Smooth muscle cell (in vitro differentiated cells): ENCODE results near the gene TSHZ2. TPM values are rescaled to one million over a fixed set of nuclear protein-coding genes. Genes with fewer than 3 reads are reported as not detected.

ENCODE experiments used
- DNase-seq: peaks from one replicate; lab custom pipeline; 2025; ENCODE audit not compliant: unreplicated experiment; lab: John Stamatoyannopoulos, UW
- H2AFZ ChIP-seq: fragments of 200-600 bp; sonication (generic); 2 replicates; pipeline ENCODE4 v1.6.0; 2016; ENCODE audit warnings: antibody characterized with exemption, low read depth, mild to moderate bottlenecking
- H3F3A ChIP-seq: fragments of 200-600 bp; sonication (generic); 2 replicates; pipeline ENCODE4 v1.6.0; 2017; ENCODE audit warnings: antibody characterized with exemption, low read depth
- H3K27ac ChIP-seq: fragments of 200-600 bp; sonication (generic); 2 replicates; pipeline ENCODE4 v1.5.1; 2016; ENCODE audit warnings: low read depth, mild to moderate bottlenecking
- H3K27me3 ChIP-seq: fragments of 200-600 bp; sonication (generic); 2 replicates; pipeline ENCODE4 v1.6.1; 2016; ENCODE audit warnings: low read depth, mild to moderate bottlenecking
- H3K36me3 ChIP-seq: fragments of 200-600 bp; sonication (generic); 2 replicates; pipeline ENCODE4 v1.5.1; 2016; ENCODE audit warnings: low read depth
- H3K4me1 ChIP-seq: fragments of 200-600 bp; sonication (generic); 2 replicates; pipeline ENCODE4 v1.5.1; 2016; ENCODE audit warnings: low read depth
- H3K4me2 ChIP-seq: fragments of 200-600 bp; sonication (generic); 2 replicates; pipeline ENCODE4 v1.6.0; 2016; ENCODE audit warnings: mild to moderate bottlenecking
- H3K4me3 ChIP-seq: fragments of 200-600 bp; sonication (generic); 2 replicates; pipeline ENCODE4 v1.5.1; 2016; ENCODE audit warnings: mild to moderate bottlenecking
- H3K79me2 ChIP-seq: fragments of 200-600 bp; sonication (generic); 2 replicates; pipeline ENCODE4 v1.6.0; 2016; ENCODE audit warnings: low read depth, mild to moderate bottlenecking
- H3K9ac ChIP-seq: fragments of 200-600 bp; sonication (generic); 2 replicates; pipeline ENCODE4 v1.6.0; 2016; ENCODE audit warnings: low read depth
- H3K9me3 ChIP-seq: fragments of 200-600 bp; sonication (generic); replicated peaks from 2 replicates; pipeline ENCODE4 v1.5.1; 2016; ENCODE audit warnings: low read depth
- H4K20me1 ChIP-seq: fragments of 200-600 bp; sonication (generic); 2 replicates; pipeline ENCODE4 v1.6.0; 2016; ENCODE audit warnings: low read depth
- WGBS: methylation state at CpG from one replicate; pipeline ENCODE4 v1.1.7; 2016; ENCODE audit warnings: low lambda C conversion rate; 5-methylcytosine and 5-hydroxymethylcytosine counted together
- polyA plus RNA-seq: library from polyadenylated mRNA; unstranded; fragments of >200 nt; fragmentation: Nextera tagmentation; extraction: Ambion mirVana; gene quantifications from 2 replicates; pipeline ENCODE4 v1.2.1, GENCODE V29; 2016
- total RNA-seq: library from RNA; depleted of rRNA; stranded (reverse); fragments of >200 nt; gene quantifications from 2 replicates; pipeline ENCODE4 v1.2.3, GENCODE V29; 2014
- TF ChIP-seq, protein P1 (sequence below): fragments of 200-600 bp; sonication (generic); IDR thresholded peaks from 2 replicates; pipeline ENCODE4 v1.5.1; 2017; ENCODE audit warnings: borderline replicate concordance, mild to moderate bottlenecking, antibody characterized with exemption; ENCODE audit not compliant: insufficient read depth, poor library complexity, severe bottlenecking

Gene TSHZ2
- total and polyA plus RNA-seq, 2 experiments from 2014 or later = 4.8 to 6.6 TPM

GRCh38 chr20:53346335-53346648 lies 374.1 kb downstream of the TSHZ2 start:
- Histone ChIP-seq H3K4me2 (peak overlapping the region; percentile 25), H4K20me1 (no peaks in the 10 kb centered on the region), H3K79me2 (no peaks in the 10 kb centered on the region), H3K4me3 (no peak overlapping the region), H3F3A (no peaks in the 10 kb centered on the region), H3K27me3 (no peaks in the 10 kb centered on the region), H3K4me1 (peaks cover 12% of the 10 kb centered on the region), H2AFZ (no peak overlapping the region), H3K27ac (peak overlapping the region; percentile 31), H3K9ac (no peak overlapping the region), H3K36me3 (no peaks in the 10 kb centered on the region), H3K9me3 (no peaks in the 10 kb centered on the region)
- no peak for DNase-seq
- TF ChIP-seq, protein P1, sequence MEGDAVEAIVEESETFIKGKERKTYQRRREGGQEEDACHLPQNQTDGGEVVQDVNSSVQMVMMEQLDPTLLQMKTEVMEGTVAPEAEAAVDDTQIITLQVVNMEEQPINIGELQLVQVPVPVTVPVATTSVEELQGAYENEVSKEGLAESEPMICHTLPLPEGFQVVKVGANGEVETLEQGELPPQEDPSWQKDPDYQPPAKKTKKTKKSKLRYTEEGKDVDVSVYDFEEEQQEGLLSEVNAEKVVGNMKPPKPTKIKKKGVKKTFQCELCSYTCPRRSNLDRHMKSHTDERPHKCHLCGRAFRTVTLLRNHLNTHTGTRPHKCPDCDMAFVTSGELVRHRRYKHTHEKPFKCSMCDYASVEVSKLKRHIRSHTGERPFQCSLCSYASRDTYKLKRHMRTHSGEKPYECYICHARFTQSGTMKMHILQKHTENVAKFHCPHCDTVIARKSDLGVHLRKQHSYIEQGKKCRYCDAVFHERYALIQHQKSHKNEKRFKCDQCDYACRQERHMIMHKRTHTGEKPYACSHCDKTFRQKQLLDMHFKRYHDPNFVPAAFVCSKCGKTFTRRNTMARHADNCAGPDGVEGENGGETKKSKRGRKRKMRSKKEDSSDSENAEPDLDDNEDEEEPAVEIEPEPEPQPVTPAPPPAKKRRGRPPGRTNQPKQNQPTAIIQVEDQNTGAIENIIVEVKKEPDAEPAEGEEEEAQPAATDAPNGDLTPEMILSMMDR = no peak
- WGBS = 29% methylated on average over 11 of the region's 11 CpGs

- no peak overlapping the region for H3K27ac ChIP-seq
- no peaks in the 10 kb centered on the region for H3K36me3 ChIP-seq
- no peak overlapping the region for H3K4me2 ChIP-seq
- H3K27me3 ChIP-seq = no peaks in the 10 kb centered on the region
- H3K4me1 ChIP-seq = peaks cover 12% of the 10 kb centered on the region
- DNase-seq = no peak
- H3K9me3 ChIP-seq = no peaks in the 10 kb centered on the region
- no peaks in the 10 kb centered on the region for H4K20me1 ChIP-seq
- no peak overlapping the region for H3K9ac ChIP-seq
- TF ChIP-seq, protein P1 = no peak
- 87% methylated on average over 2 of the region's 2 CpGs for WGBS
- no peaks in the 10 kb centered on the region for H3F3A ChIP-seq
- no peak overlapping the region for H2AFZ ChIP-seq
- H3K4me3 ChIP-seq = no peak overlapping the region
- no peaks in the 10 kb centered on the region for H3K79me2 ChIP-seq
Observed at GRCh38 chr20:53349730-53350129, 377.6 kb downstream of the TSHZ2 start.

- Histone ChIP-seq H2AFZ (no peak overlapping the region), H4K20me1 (no peaks in the 10 kb centered on the region), H3K27ac (no peak overlapping the region), H3K9me3 (no peaks in the 10 kb centered on the region), H3K4me1 (peaks cover 3% of the 10 kb centered on the region), H3K79me2 (no peaks in the 10 kb centered on the region), H3K36me3 (no peaks in the 10 kb centered on the region), H3F3A (no peaks in the 10 kb centered on the region), H3K4me2 (peak overlapping the region; percentile 3), H3K4me3 (no peak overlapping the region), H3K9ac (no peak overlapping the region), H3K27me3 (no peaks in the 10 kb centered on the region)
- WGBS = 63% methylated on average over 6 of the region's 6 CpGs
- TF ChIP-seq, protein P1 = no peak
- DNase-seq = no peak
Observed at GRCh38 chr20:53352727-53353440, 380.7 kb downstream of the TSHZ2 start.

GRCh38 chr20:53354314-53354713 lies 382.2 kb downstream of the TSHZ2 start:
- no peaks in the 10 kb centered on the region for H4K20me1 ChIP-seq
- H3K27me3 ChIP-seq = no peaks in the 10 kb centered on the region
- 91% methylated on average over 1 of the region's 1 CpG for WGBS
- no peak overlapping the region for H3K9ac ChIP-seq
- no peak overlapping the region for H3K4me3 ChIP-seq
- no peaks in the 10 kb centered on the region for H3K36me3 ChIP-seq
- no peaks in the 10 kb centered on the region for H3F3A ChIP-seq
- no peak for DNase-seq
- TF ChIP-seq, protein P1 = no peak
- H3K4me1 ChIP-seq = peaks cover 4% of the 10 kb centered on the region
- H3K4me2 ChIP-seq = no peak overlapping the region
- no peak overlapping the region for H3K27ac ChIP-seq
- H2AFZ ChIP-seq = no peak overlapping the region
- no peaks in the 10 kb centered on the region for H3K79me2 ChIP-seq
- H3K9me3 ChIP-seq = no peaks in the 10 kb centered on the region
